ENCODE data around the gene SLC29A4.
"Not testable (repeated sequence)": the region's sequence is repeated elsewhere in the genome, so short reads cannot be mapped to it uniquely, and the experiment has no call there.

Gene SLC29A4

GRCh38 chr7:5282543-5283316, at the start of gene SLC29A4:
SLC29A4 (plus strand) TSS chr7:5282943; CDS start chr7:5287817, 4,874 bp downstream.
- no peak for DNase-seq

GRCh38 chr7:5234852-5235831, 47.6 kb upstream of the SLC29A4 start:
- no peak for DNase-seq

GRCh38 chr7:5237286-5237685, 45.5 kb upstream of the SLC29A4 start:
- DNase-seq: no peak

GRCh38 chr7:5238500-5238899, 44.2 kb upstream of the SLC29A4 start:
- no peak for DNase-seq

GRCh38 chr7:5243261-5243660, 39.5 kb upstream of the SLC29A4 start:
- no peak for DNase-seq

- DNase-seq: no peak
These were observed 34.4 kb upstream of the SLC29A4 start for GRCh38 chr7:5248201-5248885.

GRCh38 chr7:5250787-5251186, 32.0 kb upstream of the SLC29A4 start:
- not testable (repeated sequence) for DNase-seq

GRCh38 chr7:5253529-5253928, 29.2 kb upstream of the SLC29A4 start:
- not testable (repeated sequence) for DNase-seq

- not testable (repeated sequence) for DNase-seq
These were observed 28.4 kb upstream of the SLC29A4 start for GRCh38 chr7:5254371-5254770.

GRCh38 chr7:5255832-5256231, 26.9 kb upstream of the SLC29A4 start:
- no peak for DNase-seq

- not testable (repeated sequence) for DNase-seq
These were observed 22.1 kb upstream of the SLC29A4 start for GRCh38 chr7:5260530-5261068.

GRCh38 chr7:5263066-5263465, 19.7 kb upstream of the SLC29A4 start:
- not testable (repeated sequence) for DNase-seq

GRCh38 chr7:5265320-5266190, 17.2 kb upstream of the SLC29A4 start:
- DNase-seq: no peak

- DNase-seq: no peak
These were observed 16.3 kb upstream of the SLC29A4 start for GRCh38 chr7:5266191-5267028.

GRCh38 chr7:5267829-5268228, 14.9 kb upstream of the SLC29A4 start:
- DNase-seq: not testable (repeated sequence)

- DNase-seq: not testable (repeated sequence)
These were observed 12.6 kb upstream of the SLC29A4 start for GRCh38 chr7:5269992-5270657.

GRCh38 chr7:5270788-5271187, 12.0 kb upstream of the SLC29A4 start:
- DNase-seq: no peak

- DNase-seq: not testable (repeated sequence)
These were observed 8.8 kb upstream of the SLC29A4 start for GRCh38 chr7:5273831-5274405.

GRCh38 chr7:5274441-5274840, 8.3 kb upstream of the SLC29A4 start:
- no peak for DNase-seq

GRCh38 chr7:5274985-5275431, 7.7 kb upstream of the SLC29A4 start:
- not testable (repeated sequence) for DNase-seq
